ENCODE data around the gene FARSA. TPM values are rescaled to one million over a fixed set of nuclear protein-coding genes. Genes with fewer than 3 reads are reported as not detected.

Gene FARSA
- total and polyA plus RNA-seq, 2 of the 13 experiments (the other 11 are each of a cell fraction or from before 2014, with no cell fraction given): 25.9 to 72.0 TPM

DNA sequence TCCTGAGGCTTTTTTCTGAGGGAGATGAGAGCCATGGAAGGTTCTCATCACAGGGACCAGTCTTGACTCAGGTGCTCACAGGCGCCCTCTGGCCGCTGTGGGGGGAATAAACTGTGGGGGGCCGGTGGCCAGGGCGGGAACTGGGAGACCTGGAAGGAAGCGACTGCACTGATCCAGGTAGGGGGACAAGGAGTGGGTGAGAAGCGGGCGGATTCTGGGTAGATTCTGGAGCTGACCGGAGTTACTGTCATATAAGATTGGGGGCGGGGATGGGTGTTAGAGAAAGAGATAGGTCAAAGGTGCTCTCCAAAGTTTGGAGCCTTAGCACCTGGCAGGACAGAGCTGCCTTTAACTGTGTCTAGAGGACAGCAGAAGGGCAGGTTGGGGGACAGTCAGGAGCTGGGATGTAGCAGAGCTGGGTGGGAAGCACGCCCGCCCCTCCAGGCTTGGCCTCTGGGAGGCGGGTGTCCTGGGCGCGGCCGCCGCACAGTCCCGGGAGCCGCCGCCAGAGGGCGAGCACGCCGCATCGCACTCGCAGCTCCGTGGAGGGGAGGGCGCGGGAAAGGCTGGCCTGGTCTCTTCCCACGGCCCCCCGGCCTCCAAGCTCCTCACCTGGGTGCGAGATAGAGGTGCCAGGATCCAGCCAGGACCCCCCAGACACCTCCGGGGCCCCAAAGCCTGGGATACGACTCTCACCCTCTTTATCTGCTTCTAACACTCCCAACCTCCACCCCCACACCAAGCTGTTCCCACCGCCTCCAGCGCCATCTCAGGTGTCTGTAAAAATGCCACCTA is 31.7 kb upstream of the FARSA start:
- H3K79me2 ChIP-seq (ENCODE audit: insufficient read depth, low read length): no peaks in the 10 kb centered on the region
- 0 out of 5 replicates have a peak, but pooled peaks cover 0 to 3% of the 10 kb centered on the region in 2 experiments for H3K27me3 ChIP-seq (ENCODE audit: control insufficient read depth in 1 of 2, insufficient read depth in 2 of 2, low read length in 2 of 2)
- DNase-seq (ENCODE audit: low spot score): peak; percentile 72
- no TSS peak for BruUV-seq (replicated peaks)
- H3K36me3 ChIP-seq (replicated peaks in 1 of 2; ENCODE audit: control insufficient read depth in 1 of 2, insufficient read depth in 2 of 2, low read length in 2 of 2): no peaks in the 10 kb centered on the region
- in situ Hi-C loops (cut with HindIII; ENCODE audit: extremely low pct_ligation_motif_present, low pct_unique_long_range_greater_than_20kb): no loop called here
- POLR2A ChIA-PET: interaction anchor here (0.8 to 1.3 kb wide), 16 partner anchors 9 to 185 kb away, joined by 3 to 8 read pairs (median 4); partner anchors contain the start of genes FARSA, IER2, RAD23A and STX10
- peak overlapping the region; percentile 93 for H3K4me2 ChIP-seq (ENCODE audit: low read depth, low read length)
- FAIRE-seq: peak; percentile 62
- intact Hi-C loops (cut with micrococcal nuclease; ENCODE audit: unreplicated experiment): loop anchor here (1.0 kb wide), 1 partner anchor 80 kb away; no protein-coding TSS in a partner anchor
- ATAC-seq: peak; percentile 93
- peaks cover 11% of the 10 kb centered on the region for H3K4me1 ChIP-seq (ENCODE audit: insufficient read depth, low read length)
- peak overlapping the region; percentile 68 for H3K9ac ChIP-seq (ENCODE audit: insufficient read depth, low read depth, low read length)
- peak overlapping the region; percentile 32 to 66 (median 42) for H3K4me3 ChIP-seq (replicated peaks in 1 of 3; ENCODE audit: insufficient read depth in 1 of 3, low read depth in 2 of 3, low read length in 3 of 3)
- CTCF ChIA-PET (ENCODE audit: low intra/inter-chr PET ratio, low total read pairs): interaction anchor here (0.7 to 2.0 kb wide), 10 partner anchors 12 to 269 kb away, joined by 3 to 18 read pairs (median 5); no protein-coding TSS in a partner anchor
- H3K9me3 ChIP-seq (ENCODE audit: low read length): no peaks in the 10 kb centered on the region
- peak overlapping the region; percentile 43 for H3K27ac ChIP-seq (ENCODE audit: extremely low read length, insufficient read depth, low read length)
- H4K20me1 ChIP-seq (ENCODE audit: insufficient read depth, low read length): no peaks in the 10 kb centered on the region
- 0% methylated on average over 12 of the region's 34 CpGs for WGBS (ENCODE audit: low lambda C conversion rate)
- peak overlapping the region; percentile 79 for H2AFZ ChIP-seq (ENCODE audit: low read length)
- TF ChIP-seq ZNF749 (CRISPR knock-in tag; IDR thresholded peaks at IDR 0.05; ENCODE audit: borderline replicate concordance) (no peak), ZNF782 (CRISPR knock-in tag; IDR thresholded peaks at IDR 0.05; ENCODE audit: borderline replicate concordance) (no peak; the same call in 1 of the 2 replicates), GATA4 (IDR thresholded peaks at IDR 0.05; ENCODE audit: borderline replicate concordance, low read depth) (no peak), MLLT10 (CRISPR knock-in tag; IDR thresholded peaks at IDR 0.05) (no peak), MAX (IDR thresholded peaks at IDR 0.05) (peak; percentile 54; the same call in 1 of the 2 replicates), TAF1 (CRISPR knock-in tag; IDR thresholded peaks at IDR 0.05) (peak; percentile 33; the same call in 1 of the 2 replicates), STAG1 (CRISPR knock-in tag; IDR thresholded peaks at IDR 0.05) (peak; percentile 83), HDAC2 (CRISPR knock-in tag; IDR thresholded peaks at IDR 0.05) (peak; percentile 17; the same call in 1 of the 2 replicates), ZNF33B (CRISPR knock-in tag; IDR thresholded peaks at IDR 0.05) (0 out of 2 replicates have a peak, but pooled peaks have one; percentile 20), CHD4 (IDR thresholded peaks at IDR 0.05; ENCODE audit: borderline replicate concordance, low read length) (no peak), ZBTB26 (CRISPR knock-in tag; IDR thresholded peaks at IDR 0.05; ENCODE audit: borderline replicate concordance) (no peak), RFXANK (CRISPR knock-in tag; IDR thresholded peaks at IDR 0.05) (no peak), NBN (conservative IDR thresholded peaks at IDR 0.05) (no peak), ZBTB7B (CRISPR knock-in tag; IDR thresholded peaks at IDR 0.05) (peak; percentile 94), SOX6 (IDR thresholded peaks at IDR 0.05) (no peak), SOX6 (CRISPR knock-in tag; IDR thresholded peaks at IDR 0.05) (peak; percentile 32)
- TF ChIP-seq, protein P1, sequence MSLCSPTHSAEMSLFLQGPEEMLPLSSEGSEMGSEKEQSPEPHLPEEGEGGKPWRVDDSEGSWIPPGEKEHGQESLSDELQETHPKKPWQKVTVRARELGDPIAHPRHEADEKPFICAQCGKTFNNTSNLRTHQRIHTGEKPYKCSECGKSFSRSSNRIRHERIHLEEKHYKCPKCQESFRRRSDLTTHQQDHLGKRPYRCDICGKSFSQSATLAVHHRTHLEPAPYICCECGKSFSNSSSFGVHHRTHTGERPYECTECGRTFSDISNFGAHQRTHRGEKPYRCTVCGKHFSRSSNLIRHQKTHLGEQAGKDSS (CRISPR knock-in tag; IDR thresholded peaks at IDR 0.05; ENCODE audit: borderline replicate concordance, low read depth): peak; percentile 63; the same call in 1 of the 2 replicates
- TF ChIP-seq, protein P2, sequence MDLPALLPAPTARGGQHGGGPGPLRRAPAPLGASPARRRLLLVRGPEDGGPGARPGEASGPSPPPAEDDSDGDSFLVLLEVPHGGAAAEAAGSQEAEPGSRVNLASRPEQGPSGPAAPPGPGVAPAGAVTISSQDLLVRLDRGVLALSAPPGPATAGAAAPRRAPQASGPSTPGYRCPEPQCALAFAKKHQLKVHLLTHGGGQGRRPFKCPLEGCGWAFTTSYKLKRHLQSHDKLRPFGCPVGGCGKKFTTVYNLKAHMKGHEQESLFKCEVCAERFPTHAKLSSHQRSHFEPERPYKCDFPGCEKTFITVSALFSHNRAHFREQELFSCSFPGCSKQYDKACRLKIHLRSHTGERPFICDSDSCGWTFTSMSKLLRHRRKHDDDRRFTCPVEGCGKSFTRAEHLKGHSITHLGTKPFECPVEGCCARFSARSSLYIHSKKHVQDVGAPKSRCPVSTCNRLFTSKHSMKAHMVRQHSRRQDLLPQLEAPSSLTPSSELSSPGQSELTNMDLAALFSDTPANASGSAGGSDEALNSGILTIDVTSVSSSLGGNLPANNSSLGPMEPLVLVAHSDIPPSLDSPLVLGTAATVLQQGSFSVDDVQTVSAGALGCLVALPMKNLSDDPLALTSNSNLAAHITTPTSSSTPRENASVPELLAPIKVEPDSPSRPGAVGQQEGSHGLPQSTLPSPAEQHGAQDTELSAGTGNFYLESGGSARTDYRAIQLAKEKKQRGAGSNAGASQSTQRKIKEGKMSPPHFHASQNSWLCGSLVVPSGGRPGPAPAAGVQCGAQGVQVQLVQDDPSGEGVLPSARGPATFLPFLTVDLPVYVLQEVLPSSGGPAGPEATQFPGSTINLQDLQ (CRISPR knock-in tag; IDR thresholded peaks at IDR 0.05): 0 out of 2 replicates have a peak, but pooled peaks have one; percentile 72
- TF ChIP-seq, protein P3, sequence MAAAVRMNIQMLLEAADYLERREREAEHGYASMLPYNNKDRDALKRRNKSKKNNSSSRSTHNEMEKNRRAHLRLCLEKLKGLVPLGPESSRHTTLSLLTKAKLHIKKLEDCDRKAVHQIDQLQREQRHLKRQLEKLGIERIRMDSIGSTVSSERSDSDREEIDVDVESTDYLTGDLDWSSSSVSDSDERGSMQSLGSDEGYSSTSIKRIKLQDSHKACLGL (CRISPR knock-in tag; IDR thresholded peaks at IDR 0.05): no peak

Measured in HepG2 (cell line).